SJCRH30 (cell line): ENCODE data around the gene CCNL1. TPM values are rescaled to one million over a fixed set of nuclear protein-coding genes. Genes with fewer than 3 reads are reported as not detected.

Source experiments
- DNase-seq, 2 experiments: peaks; one replicate each; pipeline ENCODE4 v3.0.0-alpha.2; 2015 to 2020
- H3K27ac ChIP-seq: fragments of 250-450 bp; sonication (Bioruptor Pico); 2 replicates; pipeline ENCODE4 v1.5.1; 2020; ENCODE audit warnings: mild to moderate bottlenecking, moderate library complexity
- H3K27me3 ChIP-seq: fragments of 250-450 bp; sonication (Bioruptor Pico); 2 replicates; pipeline ENCODE4 v1.5.1; 2020; ENCODE audit warnings: mild to moderate bottlenecking, moderate library complexity
- H3K36me3 ChIP-seq: fragments of 250-450 bp; sonication (Bioruptor Pico); 2 replicates; pipeline ENCODE4 v1.5.1; 2020; ENCODE audit warnings: mild to moderate bottlenecking, moderate library complexity
- H3K4me1 ChIP-seq: fragments of 250-450 bp; sonication (Bioruptor Pico); 2 replicates; pipeline ENCODE4 v1.5.1; 2020; ENCODE audit warnings: mild to moderate bottlenecking, moderate library complexity
- H3K4me3 ChIP-seq: fragments of 250-450 bp; sonication (Bioruptor Pico); 2 replicates; pipeline ENCODE4 v1.5.1; 2020; ENCODE audit warnings: mild to moderate bottlenecking, moderate library complexity
- H3K9me3 ChIP-seq: fragments of 250-450 bp; sonication (Bioruptor Pico); replicated peaks from 2 replicates; pipeline ENCODE4 v1.5.1; 2020; ENCODE audit warnings: mild to moderate bottlenecking, moderate library complexity
- total RNA-seq: library from RNA; depleted of rRNA; stranded (reverse); fragments of >200 nt; shearing (Covaris generic); gene quantifications from 2 replicates; pipeline ENCODE4 v1.2.3, GENCODE V29; 2014

The CCNL1 gene
- total RNA-seq, 1 experiment from 2014 or later: 112 TPM

DNA sequence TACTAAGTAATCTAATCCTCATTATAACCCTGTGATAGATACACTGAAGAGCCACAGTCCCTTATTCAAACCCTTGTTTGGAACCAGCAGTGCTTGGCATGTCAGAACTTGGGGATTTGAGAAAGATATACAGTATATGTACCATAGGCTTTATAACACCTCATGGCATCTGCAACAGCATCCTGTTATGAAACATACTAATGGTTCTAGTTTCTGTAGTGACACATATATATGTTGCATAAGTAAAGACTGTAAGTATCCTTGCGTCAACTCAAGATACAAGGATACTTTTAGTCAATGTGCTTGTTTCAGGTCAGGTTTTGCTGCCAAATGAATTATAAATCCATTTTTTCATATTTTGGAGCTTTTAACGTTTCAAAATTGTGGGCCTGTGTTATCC is 58.5 kb downstream of the CCNL1 start:
- H3K4me1 ChIP-seq: no peaks in the 10 kb centered on the region
- H3K36me3 ChIP-seq: no peaks in the 10 kb centered on the region
- DNase-seq: no peak
- no peaks in the 10 kb centered on the region for H3K9me3 ChIP-seq
- H3K27ac ChIP-seq: no peak overlapping the region
- no peak overlapping the region for H3K4me3 ChIP-seq
- no peaks in the 10 kb centered on the region for H3K27me3 ChIP-seq

DNA sequence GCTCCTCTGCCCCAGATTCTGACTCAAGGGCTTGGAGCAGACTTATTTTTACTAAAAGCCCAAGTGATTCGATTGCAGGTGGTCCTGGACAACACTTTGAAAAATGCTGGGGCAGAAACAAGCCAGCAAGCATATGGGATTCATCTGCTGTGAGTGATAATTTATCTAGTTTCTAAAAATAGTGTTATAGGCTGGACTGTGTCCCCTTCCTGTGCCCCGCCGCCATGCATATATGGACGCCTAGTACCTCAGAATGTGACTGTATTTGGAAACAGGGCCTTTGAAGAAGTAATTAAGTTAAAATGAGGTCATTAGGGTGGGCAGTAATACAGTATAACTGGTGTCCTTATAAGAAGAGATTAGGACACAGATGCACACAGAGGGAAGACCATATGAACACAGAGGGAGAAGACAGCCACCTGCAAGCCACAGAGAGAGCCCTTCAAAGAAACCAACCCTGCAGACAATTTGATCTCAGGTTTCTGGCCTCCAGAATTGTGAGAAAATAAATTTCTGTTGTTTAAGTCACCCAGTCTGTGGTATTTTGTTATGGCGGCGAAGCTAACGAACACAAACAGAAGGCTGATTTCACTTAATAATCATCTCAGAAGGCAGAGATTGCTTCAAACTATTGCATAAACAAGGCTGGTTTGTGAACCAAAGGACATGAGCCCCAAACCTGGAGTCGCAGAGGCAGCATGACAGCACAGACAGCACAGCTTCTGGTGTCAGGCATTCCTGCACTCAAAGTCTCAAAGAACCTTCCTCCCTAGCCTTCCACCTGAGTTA is 59.1 kb downstream of the CCNL1 start:
- H3K36me3 ChIP-seq: no peaks in the 10 kb centered on the region
- no peaks in the 10 kb centered on the region for H3K4me1 ChIP-seq
- no peaks in the 10 kb centered on the region for H3K9me3 ChIP-seq
- no peaks in the 10 kb centered on the region for H3K27me3 ChIP-seq
- H3K4me3 ChIP-seq: no peak overlapping the region
- no peak overlapping the region for H3K27ac ChIP-seq
- no peak for DNase-seq

DNA sequence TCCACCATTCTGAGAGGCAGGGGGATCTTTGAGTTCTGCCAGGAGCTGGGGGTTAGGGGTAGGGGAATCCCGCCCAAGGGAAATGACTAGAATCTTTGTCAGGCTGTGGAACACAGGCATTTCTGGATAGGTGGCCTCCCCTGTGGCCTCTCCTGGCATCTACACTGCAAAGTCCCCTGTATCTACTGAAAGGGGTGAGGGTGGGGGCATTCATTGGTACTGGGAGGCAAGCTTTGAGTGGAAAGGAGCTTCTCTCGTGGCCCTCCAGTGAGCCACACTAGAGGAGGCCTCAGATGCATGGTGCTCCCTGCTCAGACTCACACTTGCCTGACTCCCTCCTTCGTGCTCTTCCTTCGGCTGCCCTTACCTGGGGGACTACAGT is 59.9 kb downstream of the CCNL1 start:
- Histone ChIP-seq H3K36me3 (no peaks in the 10 kb centered on the region), H3K9me3 (no peaks in the 10 kb centered on the region), H3K27me3 (no peaks in the 10 kb centered on the region), H3K4me3 (no peak overlapping the region), H3K4me1 (no peaks in the 10 kb centered on the region), H3K27ac (no peak overlapping the region)
- no peak for DNase-seq

DNA sequence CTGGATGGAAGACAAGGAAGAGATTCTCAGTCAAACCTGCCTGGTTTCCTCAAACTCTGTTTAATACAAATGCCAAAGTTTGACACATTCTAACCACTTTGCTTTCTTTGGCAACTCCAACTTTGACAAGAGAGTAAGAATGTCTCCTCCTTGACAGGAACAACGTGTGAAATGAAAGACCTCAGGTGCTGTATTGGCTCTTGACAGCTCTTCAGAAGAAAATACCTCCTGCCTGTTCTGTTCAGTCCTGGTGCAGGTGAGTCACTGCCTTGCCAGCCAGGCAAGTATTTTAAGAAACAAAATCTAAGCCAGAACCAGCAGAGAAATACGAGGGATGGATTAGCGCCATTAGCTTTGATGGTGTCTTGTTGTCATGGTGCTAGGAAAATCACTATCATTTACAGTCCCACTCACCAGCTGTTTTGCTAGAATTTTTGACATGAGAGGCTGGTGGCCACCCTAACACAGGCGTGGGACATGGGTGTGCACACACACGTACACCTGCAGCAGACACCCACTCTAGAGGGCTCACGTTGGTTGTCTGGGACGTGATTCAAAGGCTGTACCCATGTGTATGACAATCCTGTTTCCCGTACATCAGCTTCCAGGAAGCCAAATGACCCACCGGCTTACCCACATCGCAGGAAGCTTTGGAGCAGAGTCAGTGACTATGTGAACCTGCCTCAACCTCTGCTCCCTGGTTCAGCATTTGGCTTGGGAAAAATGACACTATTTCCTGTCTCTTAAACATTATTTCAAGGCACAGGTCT is 60.4 kb downstream of the CCNL1 start:
- Histone ChIP-seq H3K27me3 (no peaks in the 10 kb centered on the region), H3K4me1 (no peaks in the 10 kb centered on the region), H3K4me3 (no peak overlapping the region), H3K27ac (no peak overlapping the region), H3K36me3 (no peaks in the 10 kb centered on the region), H3K9me3 (no peaks in the 10 kb centered on the region)
- no peak for DNase-seq

DNA sequence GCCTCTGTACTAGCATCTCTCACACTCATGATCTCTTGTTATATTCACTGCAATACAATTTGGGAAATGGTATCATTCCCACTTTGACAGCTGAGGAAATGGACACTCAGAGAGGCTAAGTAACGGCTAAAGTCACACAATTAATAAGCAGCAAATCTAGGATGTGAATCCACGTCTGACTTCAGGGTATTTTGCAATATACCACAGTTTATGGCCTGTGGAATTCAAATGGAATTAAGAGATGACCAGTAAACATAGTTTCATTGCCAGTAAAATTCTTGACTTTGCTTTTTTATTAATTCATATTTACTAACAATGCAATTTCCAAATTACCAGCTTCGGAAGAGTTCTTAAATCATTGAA is 61.1 kb downstream of the CCNL1 start:
- no peak for DNase-seq
- no peak overlapping the region for H3K27ac ChIP-seq
- H3K36me3 ChIP-seq: no peaks in the 10 kb centered on the region
- H3K27me3 ChIP-seq: no peaks in the 10 kb centered on the region
- no peaks in the 10 kb centered on the region for H3K4me1 ChIP-seq
- no peak overlapping the region for H3K4me3 ChIP-seq
- no peaks in the 10 kb centered on the region for H3K9me3 ChIP-seq

DNA sequence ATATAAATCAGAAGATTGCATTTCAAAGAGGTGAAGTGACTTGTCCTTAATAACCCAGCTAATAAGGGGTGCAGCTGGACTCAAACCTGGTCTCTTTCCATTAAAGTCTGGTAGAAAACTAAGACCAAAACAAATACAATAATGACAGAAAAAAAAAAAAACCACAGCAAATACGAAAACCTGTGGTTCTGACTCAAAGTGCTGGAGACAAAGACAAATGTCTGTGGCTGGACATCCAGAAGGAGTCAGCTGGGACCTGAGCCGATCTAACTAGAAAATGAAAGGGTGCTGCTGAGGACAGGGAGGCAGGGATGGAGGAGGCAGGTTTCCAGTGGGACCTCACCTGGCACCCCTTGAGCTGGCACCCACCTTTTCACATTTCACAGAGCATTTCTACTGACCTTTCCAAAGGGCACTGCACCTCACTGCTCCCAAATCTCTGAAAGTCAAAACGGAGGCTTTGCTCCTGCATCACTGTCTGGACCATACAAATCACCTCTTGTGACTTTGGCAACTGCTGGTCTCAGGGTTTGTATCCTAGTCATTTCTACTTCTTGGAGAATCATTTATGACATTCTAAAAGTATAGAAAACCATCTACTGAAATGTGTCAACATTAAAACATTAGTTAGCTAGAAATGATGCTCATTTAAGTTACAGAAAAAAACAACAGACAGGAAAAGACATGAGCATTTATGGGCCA is 61.7 kb downstream of the CCNL1 start:
- DNase-seq: no peak

More for the DNA sequence above, 61.7 kb downstream of the CCNL1 start:
- Histone ChIP-seq H3K36me3 (no peaks in the 10 kb centered on the region), H3K27ac (no peak overlapping the region), H3K4me3 (no peak overlapping the region), H3K4me1 (no peaks in the 10 kb centered on the region), H3K9me3 (no peaks in the 10 kb centered on the region), H3K27me3 (no peaks in the 10 kb centered on the region)
